Measurements from ENCODE around the gene ZSCAN30. TPM values are rescaled to one million over a fixed set of nuclear protein-coding genes. Genes with fewer than 3 reads are reported as not detected.
A peak's percentile ranks its signal among the peaks of the same experiment; 100 is the strongest.

ZSCAN30 gene
- total and polyA plus RNA-seq, 2 of the 13 experiments (the other 11 are each of a cell fraction or from before 2014, with no cell fraction given): 7.4 to 7.7 TPM

GRCh38 chr18:35240664-35241447, 49.2 kb downstream of the ZSCAN30 start, which contains the start of gene ZNF397 (continued):
- no peak for TF ChIP-seq ZNF343 (CRISPR knock-in tag; IDR thresholded peaks at IDR 0.05)
- TF ChIP-seq NFIC (IDR thresholded peaks at IDR 0.05; ENCODE audit: low read length): no peak
- no peak; the same call in 1 of the 2 replicates for TF ChIP-seq ZBTB10 (CRISPR knock-in tag; IDR thresholded peaks at IDR 0.05; ENCODE audit: borderline replicate concordance)
- no peak for TF ChIP-seq ZNF431 (CRISPR knock-in tag; IDR thresholded peaks at IDR 0.05; ENCODE audit: borderline replicate concordance, low read depth)
- TF ChIP-seq EHMT2 (IDR thresholded peaks at IDR 0.05; ENCODE audit: borderline replicate concordance, low read depth, low read length): no peak
- TF ChIP-seq, protein P1, sequence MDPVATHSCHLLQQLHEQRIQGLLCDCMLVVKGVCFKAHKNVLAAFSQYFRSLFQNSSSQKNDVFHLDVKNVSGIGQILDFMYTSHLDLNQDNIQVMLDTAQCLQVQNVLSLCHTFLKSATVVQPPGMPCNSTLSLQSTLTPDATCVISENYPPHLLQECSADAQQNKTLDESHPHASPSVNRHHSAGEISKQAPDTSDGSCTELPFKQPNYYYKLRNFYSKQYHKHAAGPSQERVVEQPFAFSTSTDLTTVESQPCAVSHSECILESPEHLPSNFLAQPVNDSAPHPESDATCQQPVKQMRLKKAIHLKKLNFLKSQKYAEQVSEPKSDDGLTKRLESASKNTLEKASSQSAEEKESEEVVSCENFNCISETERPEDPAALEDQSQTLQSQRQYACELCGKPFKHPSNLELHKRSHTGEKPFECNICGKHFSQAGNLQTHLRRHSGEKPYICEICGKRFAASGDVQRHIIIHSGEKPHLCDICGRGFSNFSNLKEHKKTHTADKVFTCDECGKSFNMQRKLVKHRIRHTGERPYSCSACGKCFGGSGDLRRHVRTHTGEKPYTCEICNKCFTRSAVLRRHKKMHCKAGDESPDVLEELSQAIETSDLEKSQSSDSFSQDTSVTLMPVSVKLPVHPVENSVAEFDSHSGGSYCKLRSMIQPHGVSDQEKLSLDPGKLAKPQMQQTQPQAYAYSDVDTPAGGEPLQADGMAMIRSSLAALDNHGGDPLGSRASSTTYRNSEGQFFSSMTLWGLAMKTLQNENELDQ (CRISPR knock-in tag; IDR thresholded peaks at IDR 0.05; ENCODE audit: borderline replicate concordance): no peak
- no peak for TF ChIP-seq ZC3H4 (CRISPR knock-in tag; IDR thresholded peaks at IDR 0.05; ENCODE audit: borderline replicate concordance)
- peak; percentile 58; the same call in 1 of the 2 replicates for TF ChIP-seq HDAC1 (CRISPR knock-in tag; IDR thresholded peaks at IDR 0.05)
- peak; percentile 89 for TF ChIP-seq ZFP90 (CRISPR knock-in tag; IDR thresholded peaks at IDR 0.05; ENCODE audit: borderline replicate concordance)
- TF ChIP-seq ATF7-NPFF (CRISPR knock-in tag; IDR thresholded peaks at IDR 0.05; ENCODE audit: low read depth): peak; percentile 53; the same call in 1 of the 2 replicates
- TF ChIP-seq ZNF761 (CRISPR knock-in tag; conservative IDR thresholded peaks at IDR 0.05): peak; percentile 59; the same call in 1 of the 2 replicates
- TF ChIP-seq U2AF2 (IDR thresholded peaks at IDR 0.05; ENCODE audit: low read depth, low read length): no peak
- 0 out of 2 replicates have a peak, but pooled peaks have one; percentile 21 for TF ChIP-seq ZNF549 (CRISPR knock-in tag; IDR thresholded peaks at IDR 0.05)
- peak; percentile 87 for TF ChIP-seq HNF1B (CRISPR knock-in tag; IDR thresholded peaks at IDR 0.05)
- TF ChIP-seq, protein P2, sequence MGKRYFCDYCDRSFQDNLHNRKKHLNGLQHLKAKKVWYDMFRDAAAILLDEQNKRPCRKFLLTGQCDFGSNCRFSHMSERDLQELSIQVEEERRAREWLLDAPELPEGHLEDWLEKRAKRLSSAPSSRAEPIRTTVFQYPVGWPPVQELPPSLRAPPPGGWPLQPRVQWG (CRISPR knock-in tag; IDR thresholded peaks at IDR 0.05; ENCODE audit: borderline replicate concordance, low read depth): no peak
- no peak for TF ChIP-seq HNRNPK (IDR thresholded peaks at IDR 0.05; ENCODE audit: low read depth, low read length, poor library complexity, severe bottlenecking)
- no peak for TF ChIP-seq TBX3 (IDR thresholded peaks at IDR 0.05; ENCODE audit: borderline replicate concordance)
- TF ChIP-seq, protein P3, sequence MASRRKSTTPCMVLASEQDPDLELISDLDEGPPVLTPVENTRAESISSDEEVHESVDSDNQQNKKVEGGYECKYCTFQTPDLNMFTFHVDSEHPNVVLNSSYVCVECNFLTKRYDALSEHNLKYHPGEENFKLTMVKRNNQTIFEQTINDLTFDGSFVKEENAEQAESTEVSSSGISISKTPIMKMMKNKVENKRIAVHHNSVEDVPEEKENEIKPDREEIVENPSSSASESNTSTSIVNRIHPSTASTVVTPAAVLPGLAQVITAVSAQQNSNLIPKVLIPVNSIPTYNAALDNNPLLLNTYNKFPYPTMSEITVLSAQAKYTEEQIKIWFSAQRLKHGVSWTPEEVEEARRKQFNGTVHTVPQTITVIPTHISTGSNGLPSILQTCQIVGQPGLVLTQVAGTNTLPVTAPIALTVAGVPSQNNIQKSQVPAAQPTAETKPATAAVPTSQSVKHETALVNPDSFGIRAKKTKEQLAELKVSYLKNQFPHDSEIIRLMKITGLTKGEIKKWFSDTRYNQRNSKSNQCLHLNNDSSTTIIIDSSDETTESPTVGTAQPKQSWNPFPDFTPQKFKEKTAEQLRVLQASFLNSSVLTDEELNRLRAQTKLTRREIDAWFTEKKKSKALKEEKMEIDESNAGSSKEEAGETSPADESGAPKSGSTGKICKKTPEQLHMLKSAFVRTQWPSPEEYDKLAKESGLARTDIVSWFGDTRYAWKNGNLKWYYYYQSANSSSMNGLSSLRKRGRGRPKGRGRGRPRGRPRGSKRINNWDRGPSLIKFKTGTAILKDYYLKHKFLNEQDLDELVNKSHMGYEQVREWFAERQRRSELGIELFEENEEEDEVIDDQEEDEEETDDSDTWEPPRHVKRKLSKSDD (CRISPR knock-in tag; IDR thresholded peaks at IDR 0.05; ENCODE audit: low read depth): no peak

Data from HepG2 (cell line).